SIG-M5 treated with dmso at 0.1 percent for 504 hours (cell line): ENCODE results near the gene SAMM50.
A peak's percentile ranks its signal among the peaks of the same experiment; 100 is the strongest.

ENCODE experiments used
- DNase-seq: peaks from one replicate; lab custom pipeline; 2025; ENCODE audit not compliant: unreplicated experiment; lab: John Stamatoyannopoulos, UW

The SAMM50 gene

GRCh38 chr22:43945632-43946383, 9.4 kb upstream of the SAMM50 start:
- peak; percentile 70 for DNase-seq

GRCh38 chr22:43946384-43946667, 8.9 kb upstream of the SAMM50 start:
- DNase-seq: no peak

GRCh38 chr22:43948836-43949406, 6.3 kb upstream of the SAMM50 start:
- no peak for DNase-seq

- no peak for DNase-seq
Measured at GRCh38 chr22:43951391-43951790, 3.9 kb upstream of the SAMM50 start.

GRCh38 chr22:43951966-43952365, 3.3 kb upstream of the SAMM50 start:
- no peak for DNase-seq

- DNase-seq: peak; percentile 33
Measured at GRCh38 chr22:43953988-43954785, 1.1 kb upstream of the SAMM50 start.

GRCh38 chr22:43955883-43956782, 891 bp downstream of the SAMM50 start:
- DNase-seq: peak; percentile 37

- no peak for DNase-seq
Measured at GRCh38 chr22:43956805-43957463, 1.7 kb downstream of the SAMM50 start.

- no peak for DNase-seq
Measured at GRCh38 chr22:43957871-43958270, 2.6 kb downstream of the SAMM50 start.

- DNase-seq: no peak
Measured at GRCh38 chr22:43964314-43964857, 9.1 kb downstream of the SAMM50 start.

GRCh38 chr22:43967069-43967468, 11.8 kb downstream of the SAMM50 start:
- DNase-seq: no peak

- DNase-seq: no peak
Measured at GRCh38 chr22:43968614-43969013, 13.4 kb downstream of the SAMM50 start.

GRCh38 chr22:43969021-43969878, 14.0 kb downstream of the SAMM50 start:
- DNase-seq: no peak

- no peak for DNase-seq
Measured at GRCh38 chr22:43969989-43970755, 14.9 kb downstream of the SAMM50 start.

- no peak for DNase-seq
Measured at GRCh38 chr22:43971112-43971511, 15.9 kb downstream of the SAMM50 start.

GRCh38 chr22:43972931-43973462, 17.8 kb downstream of the SAMM50 start:
- DNase-seq: no peak

GRCh38 chr22:43974028-43974545, 18.8 kb downstream of the SAMM50 start:
- DNase-seq: no peak

- DNase-seq: no peak
Measured at GRCh38 chr22:43975041-43975440, 19.8 kb downstream of the SAMM50 start.
